SU-DHL-6 (cell line): ENCODE measurements around the gene RAP1GAP2.

ENCODE experiments used
- CTCF ChIP-seq: fragments of 200-600 bp; sonication (generic); IDR thresholded peaks from one replicate; pipeline ENCODE4 v1.5.1; 2017; ENCODE audit warnings: antibody characterized with exemption, mild to moderate bottlenecking, low read length, moderate library complexity; ENCODE audit not compliant: insufficient read depth, poor library complexity, severe bottlenecking
- EZH2phosphoT487 ChIP-seq: fragments of 200-600 bp; sonication (generic), shearing (Covaris generic); conservative IDR thresholded peaks from 2 replicates; pipeline ENCODE4 v1.6.1; 2018; ENCODE audit warnings: mild to moderate bottlenecking, antibody characterized with exemption, low read length, moderate library complexity, mixed read lengths

- TF ChIP-seq CTCF (no peak), EZH2phosphoT487 (no peak)
These were observed 9.7 kb downstream of the RAP1GAP2 start for GRCh38 chr17:2805961-2806360.
